Glutamatergic neuron (in vitro differentiated cells): ENCODE data around the gene SARDH. TPM values are rescaled to one million over a fixed set of nuclear protein-coding genes. Genes with fewer than 3 reads are reported as not detected.
"Not testable (repeated sequence)": the region's sequence is repeated elsewhere in the genome, so short reads cannot be mapped to it uniquely, and the experiment has no call there.

Source experiments
- DNase-seq: peaks from one replicate; pipeline ENCODE4 v3.0.0; 2022
- H3K27ac Mint-ChIP-seq: one replicate; pipeline ENCODE4 v1.8.0; 2020; ENCODE audit warnings: mild to moderate bottlenecking, mixed read lengths, inconsistent platforms; ENCODE audit not compliant: unreplicated experiment
- H3K27me3 Mint-ChIP-seq: one replicate; pipeline ENCODE4 v1.8.0; 2020; ENCODE audit warnings: mild to moderate bottlenecking, moderate library complexity, mixed read lengths, inconsistent platforms; ENCODE audit not compliant: unreplicated experiment
- H3K36me3 Mint-ChIP-seq: one replicate; pipeline ENCODE4 v1.8.0; 2020; ENCODE audit warnings: mild to moderate bottlenecking, mixed read lengths, inconsistent platforms; ENCODE audit not compliant: unreplicated experiment
- H3K4me1 Mint-ChIP-seq: one replicate; pipeline ENCODE4 v1.8.0; 2020; ENCODE audit warnings: mild to moderate bottlenecking, low read depth, mixed read lengths, inconsistent platforms; ENCODE audit not compliant: unreplicated experiment
- H3K4me3 Mint-ChIP-seq: one replicate; pipeline ENCODE4 v1.8.0; 2020; ENCODE audit warnings: mild to moderate bottlenecking, mixed read lengths, inconsistent platforms; ENCODE audit not compliant: unreplicated experiment
- H3K9me3 Mint-ChIP-seq: one replicate; pipeline ENCODE4 v1.8.0; 2020; ENCODE audit warnings: mild to moderate bottlenecking, moderate library complexity, mixed read lengths, inconsistent platforms; ENCODE audit not compliant: unreplicated experiment
- CTCF ChIP-seq: fragments of 200-600 bp; sonication (generic); IDR thresholded peaks from one replicate; pipeline ENCODE4 v1.5.0; 2021; ENCODE audit not compliant: partially characterized antibody, unreplicated experiment
- total RNA-seq: library from RNA; stranded (reverse); fragmentation: NEBNext Ultra II Directional; extraction: Animal tissue kit (Norgen Biotek cat#: 25700); gene quantifications from one replicate; pipeline ENCODE4 v1.2.1, GENCODE V29; 2021; ENCODE audit not compliant: unreplicated experiment

The SARDH gene
- total RNA-seq, 1 donor from 2014 or later = 2.0 TPM

GRCh38 chr9:133629221-133630110 is 108.7 kb downstream of the SARDH start:
- H3K36me3 Mint-ChIP-seq = peaks cover 27% of the 10 kb centered on the region
- no peak overlapping the region for H3K27ac Mint-ChIP-seq
- peaks cover 6% of the 10 kb centered on the region for H3K27me3 Mint-ChIP-seq
- H3K4me3 Mint-ChIP-seq = no peak overlapping the region
- peaks cover 14% of the 10 kb centered on the region for H3K9me3 Mint-ChIP-seq
- DNase-seq = no peak
- no peak for TF ChIP-seq CTCF
- H3K4me1 Mint-ChIP-seq = peaks cover 16% of the 10 kb centered on the region

GRCh38 chr9:133628766-133629165 is 109.4 kb downstream of the SARDH start:
- H3K27me3 Mint-ChIP-seq = peaks cover 3% of the 10 kb centered on the region
- no peak for TF ChIP-seq CTCF
- DNase-seq = no peak

GRCh38 chr9:133627341-133627740 is 110.8 kb downstream of the SARDH start:
- Mint-ChIP-seq H3K4me1 (peaks cover 4% of the 10 kb centered on the region), H3K27ac (no peak overlapping the region), H3K4me3 (no peak overlapping the region), H3K36me3 (peaks cover 27% of the 10 kb centered on the region), H3K9me3 (peaks cover 14% of the 10 kb centered on the region), H3K27me3 (peaks cover 3% of the 10 kb centered on the region)
- DNase-seq = no peak
- TF ChIP-seq CTCF = no peak

More at GRCh38 chr9:133628766-133629165, 109.4 kb downstream of the SARDH start:
- Mint-ChIP-seq H3K27ac (no peak overlapping the region), H3K4me3 (no peak overlapping the region), H3K9me3 (peaks cover 14% of the 10 kb centered on the region), H3K4me1 (peaks cover 12% of the 10 kb centered on the region), H3K36me3 (peaks cover 27% of the 10 kb centered on the region)

GRCh38 chr9:133626008-133626407 is 112.1 kb downstream of the SARDH start:
- Mint-ChIP-seq H3K36me3 (peaks cover 27% of the 10 kb centered on the region), H3K9me3 (peaks cover 14% of the 10 kb centered on the region)
- not testable (repeated sequence) for H3K27ac Mint-ChIP-seq, H3K27me3 Mint-ChIP-seq, DNase-seq, H3K4me1 Mint-ChIP-seq, H3K4me3 Mint-ChIP-seq

- Mint-ChIP-seq H3K27me3 (peaks cover 6% of the 10 kb centered on the region), H3K36me3 (peaks cover 22% of the 10 kb centered on the region), H3K9me3 (peaks cover 7% of the 10 kb centered on the region), H3K27ac (no peak overlapping the region), H3K4me3 (no peak overlapping the region), H3K4me1 (peaks cover 5% of the 10 kb centered on the region)
- no peak for DNase-seq
- no peak for TF ChIP-seq CTCF
These were observed 115.6 kb downstream of the SARDH start for GRCh38 chr9:133622555-133622954.
